Adrenal gland (tissue), 12 donors: Measurements from ENCODE around the gene FXYD5. TPM values are rescaled to one million over a fixed set of nuclear protein-coding genes. Genes with fewer than 3 reads are reported as not detected.

Experiments
- DNase-seq, 7 donors: peaks; one replicate each; pipeline ENCODE4 v3.0.0-alpha.2; 2019 to 2020
- H3K27ac ChIP-seq, 5 donors: fragments of 200-600 bp; sonication (generic) in 4 of 5; 1 replicate in 3 of 5; 2 replicates in 2 of 5; pipeline versions ENCODE4 v1.5.1 to v1.8.0; 2016 to 2020; ENCODE audit warnings: mild to moderate bottlenecking in 1 of 5
- H3K27me3 ChIP-seq: fragments of 200-600 bp; 2 replicates; pipeline ENCODE4 v1.8.0; 2021
- H3K36me3 ChIP-seq, 2 donors: fragments of 200-600 bp; replicated peaks in 1 of 2; 1 replicate in 1 of 2; 2 replicates in 1 of 2; pipeline versions ENCODE4 v1.5.1 to v1.8.0; 2018 to 2022
- H3K4me1 ChIP-seq, 2 donors: fragments of 200-600 bp; replicated peaks in 1 of 2; 1 replicate in 1 of 2; 2 replicates in 1 of 2; pipeline versions ENCODE4 v1.5.1 to v1.8.0; 2018 to 2021
- H3K4me3 ChIP-seq, 4 donors: fragments of 200-600 bp; sonication (generic) in 3 of 4; one replicate each; pipeline ENCODE4 v1.5.1; 2016 to 2018
- H3K9me3 ChIP-seq, 3 donors: fragments of 200-600 bp; sonication (generic) in 1 of 3; replicated peaks in 1 of 3; 1 replicate in 2 of 3; 2 replicates in 1 of 3; pipeline versions ENCODE4 v1.5.1 to v1.8.0; 2016 to 2021
- POLR2A ChIP-seq, 2 donors: fragments of 450-650 bp; IDR thresholded peaks; one replicate each; pipeline ENCODE4 v1.6.1; 2017; ENCODE audit warnings: antibody characterized with exemption in 2 of 2, mild to moderate bottlenecking in 2 of 2, moderate library complexity in 1 of 2
- WGBS, 4 donors: extraction: QIAGEN DNeasy Blood & Tissue Kit in 2 of 4; methylation state at CpG; one replicate each; pipeline versions ENCODE4 v1.1.5 to v1.1.7; 2013 to 2017; 5-methylcytosine and 5-hydroxymethylcytosine counted together
- intact Hi-C, 2 donors: fragments of 100-400 bp; cut with DNase I; formaldehyde crosslinking; loops; one replicate each; pipeline versions ENCODE4 v1.14.1 to v1.15.0; 2022 to 2023
- polyA plus RNA-seq, 3 donors: library from polyadenylated mRNA; stranded (reverse); fragments of 200-250 nt in 2 of 3; fragments of 350-450 nt in 1 of 3; fragmentation: Illumina TruSeq in 1 of 3; extraction: RNeasy Lipid Tissue Mini Kit (QIAGEN cat#74804) in 1 of 3; gene quantifications; one replicate each; pipeline ENCODE4 v1.2.3, GENCODE V29; 2013 to 2014
- total RNA-seq, 9 donors: library from RNA; depleted of rRNA in 4 of 9; stranded (reverse); fragments of >200 nt in 4 of 9; fragments of 120-200 nt in 1 of 9; fragmentation: NEBNext Ultra II Directional in 1 of 9; extraction: Animal tissue kit (Norgen Biotek cat#: 25700) in 1 of 9; gene quantifications; one replicate each; pipeline versions ENCODE4 v1.1.0 to v1.2.4, GENCODE V29; 2013 to 2023
- TF ChIP-seq, protein P1 (sequence below), 6 experiments: fragments of 450-650 bp in 4 of 6; fragments of 200-600 bp in 2 of 6; sonication (generic) in 1 of 6; IDR thresholded peaks; 1 replicate in 5 of 6; 2 replicates in 1 of 6; pipeline versions ENCODE4 v1.5.1 to v1.8.0; 2016 to 2021; ENCODE audit warnings: antibody characterized with exemption in 6 of 6, mild to moderate bottlenecking in 2 of 6, moderate library complexity in 1 of 6
- donor health status: healthy with polysubstance abuse.
- donor health status: Bipolar disorder and iron deficiency.
- donor health status: DM: yes; HTN: yes; CAD: no.
- donor health status: DM: no; HTN: no; CAD: no.
- donor health status: DM: no; HTN: no; CAD: no.
- donor health status: DM: yes; HTN: yes; CAD: no.

FXYD5 gene
- total and polyA plus RNA-seq, 12 donors: 4.2 to 123 (median 38.9) TPM

DNA sequence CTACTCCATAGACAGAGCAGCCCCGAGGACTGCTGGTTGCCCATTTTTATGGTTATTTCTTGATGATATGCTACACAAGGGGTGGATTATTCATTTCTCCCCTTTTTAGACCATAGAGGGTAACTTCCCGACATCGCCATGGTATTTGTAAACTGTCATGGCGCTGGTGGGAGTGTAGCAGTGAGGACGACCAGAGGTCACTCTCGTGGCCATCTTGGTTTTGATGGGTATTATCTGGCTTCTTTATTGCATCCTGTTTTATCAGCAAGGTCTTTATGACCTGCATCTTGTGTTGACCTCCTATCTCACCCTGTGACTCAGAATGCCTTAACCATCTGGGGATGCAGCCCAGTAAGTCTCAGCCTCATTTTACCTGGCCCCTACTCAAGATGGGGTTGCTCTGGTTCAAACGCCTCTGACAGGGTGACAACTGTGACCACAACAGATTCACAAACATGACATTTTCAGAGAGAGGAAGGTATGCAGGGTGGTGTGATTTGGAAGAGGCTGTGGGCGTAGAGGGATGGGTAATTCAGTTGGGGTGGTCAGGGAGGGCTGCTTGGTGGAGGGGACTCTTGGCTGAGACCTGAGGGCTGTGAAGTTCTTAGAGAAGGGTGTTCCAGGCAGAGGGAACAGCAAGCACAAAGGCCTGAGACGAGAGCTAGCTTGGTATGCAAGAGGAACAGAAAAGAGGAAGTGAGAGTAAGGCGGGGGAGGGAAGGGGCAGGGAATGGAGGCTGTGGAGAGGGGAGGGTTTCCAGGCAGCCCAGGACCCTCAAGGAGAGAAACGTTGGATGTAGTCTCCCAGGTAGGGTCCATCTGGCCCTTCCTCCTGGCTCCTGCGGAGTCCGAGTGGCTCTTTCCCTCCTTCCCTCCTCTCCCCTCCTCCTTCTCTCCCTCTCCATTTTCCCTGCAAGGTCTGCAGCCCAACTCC is 50.5 kb downstream of the FXYD5 start:
- DNase-seq: peak in 2 of 7 donors; percentile 31 to 47
- intact Hi-C loops: no loop called here
- peaks cover 0 to 15% of the 10 kb centered on the region in 2 donors for H3K4me1 ChIP-seq
- no peak overlapping the region for H3K27ac ChIP-seq
- no peak for TF ChIP-seq POLR2A (IDR thresholded peaks at IDR 0.05)
- TF ChIP-seq, protein P1, sequence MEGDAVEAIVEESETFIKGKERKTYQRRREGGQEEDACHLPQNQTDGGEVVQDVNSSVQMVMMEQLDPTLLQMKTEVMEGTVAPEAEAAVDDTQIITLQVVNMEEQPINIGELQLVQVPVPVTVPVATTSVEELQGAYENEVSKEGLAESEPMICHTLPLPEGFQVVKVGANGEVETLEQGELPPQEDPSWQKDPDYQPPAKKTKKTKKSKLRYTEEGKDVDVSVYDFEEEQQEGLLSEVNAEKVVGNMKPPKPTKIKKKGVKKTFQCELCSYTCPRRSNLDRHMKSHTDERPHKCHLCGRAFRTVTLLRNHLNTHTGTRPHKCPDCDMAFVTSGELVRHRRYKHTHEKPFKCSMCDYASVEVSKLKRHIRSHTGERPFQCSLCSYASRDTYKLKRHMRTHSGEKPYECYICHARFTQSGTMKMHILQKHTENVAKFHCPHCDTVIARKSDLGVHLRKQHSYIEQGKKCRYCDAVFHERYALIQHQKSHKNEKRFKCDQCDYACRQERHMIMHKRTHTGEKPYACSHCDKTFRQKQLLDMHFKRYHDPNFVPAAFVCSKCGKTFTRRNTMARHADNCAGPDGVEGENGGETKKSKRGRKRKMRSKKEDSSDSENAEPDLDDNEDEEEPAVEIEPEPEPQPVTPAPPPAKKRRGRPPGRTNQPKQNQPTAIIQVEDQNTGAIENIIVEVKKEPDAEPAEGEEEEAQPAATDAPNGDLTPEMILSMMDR (IDR thresholded peaks at IDR 0.05): no peak
- WGBS, 4 donors: 63 to 74% (median 70%) methylated on average over 13 of the region's 13 CpGs
- no peaks in the 10 kb centered on the region for H3K27me3 ChIP-seq
- H3K36me3 ChIP-seq: no peaks in the 10 kb centered on the region
- no peaks in the 10 kb centered on the region for H3K9me3 ChIP-seq
- no peak overlapping the region for H3K4me3 ChIP-seq

DNA sequence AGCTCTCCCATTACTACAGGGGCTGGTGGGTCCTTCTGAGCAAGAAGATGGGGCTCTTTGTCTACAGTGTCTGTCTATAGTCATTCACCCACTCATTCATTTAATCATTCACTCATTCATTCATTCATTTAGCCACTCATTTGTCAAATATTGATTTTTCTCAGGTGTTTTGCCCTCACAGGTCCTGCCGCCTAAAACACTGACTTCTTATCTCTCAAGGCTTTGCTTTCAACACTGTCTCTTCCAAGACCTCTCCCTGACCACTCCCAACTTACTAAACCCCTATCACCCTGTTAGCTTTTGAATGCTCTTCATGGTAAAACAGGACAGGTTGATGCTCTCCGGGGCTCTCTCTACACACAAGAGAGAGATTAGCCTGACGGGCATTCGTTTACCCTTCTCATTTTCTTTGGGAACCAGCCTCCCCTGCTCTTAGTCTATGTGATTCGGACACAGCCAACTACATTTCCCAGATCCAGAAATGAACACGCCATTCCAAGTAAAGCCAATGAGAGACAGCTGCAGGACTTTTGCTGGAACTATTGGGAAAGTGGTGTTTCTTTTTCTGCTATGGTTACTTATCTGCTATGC is 51.3 kb downstream of the FXYD5 start:
- peak in 1 of 7 donors; percentile 4 for DNase-seq
- WGBS, 4 donors: 81 to 90% (median 87%) methylated on average over 6 of the region's 6 CpGs
- H3K36me3 ChIP-seq: no peaks in the 10 kb centered on the region

DNA sequence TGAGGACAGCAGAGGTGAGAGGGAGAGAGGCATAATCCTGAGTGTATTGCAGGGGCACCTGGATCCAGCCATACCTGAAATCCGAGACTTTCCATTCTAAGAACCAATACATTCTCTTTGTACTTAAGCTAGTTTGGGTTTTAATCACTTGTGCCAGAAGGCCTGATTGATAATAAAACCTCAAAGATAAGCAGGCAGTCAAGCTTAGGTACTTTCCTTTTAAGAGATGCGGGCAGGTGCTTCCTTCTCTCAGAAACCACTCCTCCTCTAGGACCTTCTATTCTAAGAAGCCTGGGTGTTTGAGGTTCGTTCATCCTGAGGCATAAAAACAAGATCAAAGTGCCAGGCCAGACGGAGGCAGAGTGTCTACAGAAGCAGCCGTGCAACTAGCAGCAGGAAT is 51.8 kb downstream of the FXYD5 start:
- no peak overlapping the region for H3K27ac ChIP-seq
- DNase-seq: peak in 1 of 7 donors; percentile 41
- intact Hi-C loops: no loop called here
- H3K4me1 ChIP-seq: peaks cover 0 to 26% of the 10 kb centered on the region in 2 donors
- no peaks in the 10 kb centered on the region for H3K9me3 ChIP-seq
- WGBS, 4 donors: 70 to 82% (median 79%) methylated on average over 5 of the region's 5 CpGs
- no peaks in the 10 kb centered on the region for H3K36me3 ChIP-seq
- no peaks in the 10 kb centered on the region for H3K27me3 ChIP-seq
- no peak for TF ChIP-seq POLR2A (IDR thresholded peaks at IDR 0.05)
- TF ChIP-seq, protein P1 (IDR thresholded peaks at IDR 0.05): no peak
- no peak overlapping the region for H3K4me3 ChIP-seq

More for the DNA sequence above, 51.3 kb downstream of the FXYD5 start:
- TF ChIP-seq, protein P1 (IDR thresholded peaks at IDR 0.05): no peak
- TF ChIP-seq POLR2A (IDR thresholded peaks at IDR 0.05): no peak
- no peak overlapping the region for H3K27ac ChIP-seq
- no peaks in the 10 kb centered on the region for H3K27me3 ChIP-seq
- intact Hi-C loops: no loop called here
- peaks cover 0 to 21% of the 10 kb centered on the region in 2 donors for H3K4me1 ChIP-seq
- H3K9me3 ChIP-seq: no peaks in the 10 kb centered on the region
- H3K4me3 ChIP-seq: no peak overlapping the region

DNA sequence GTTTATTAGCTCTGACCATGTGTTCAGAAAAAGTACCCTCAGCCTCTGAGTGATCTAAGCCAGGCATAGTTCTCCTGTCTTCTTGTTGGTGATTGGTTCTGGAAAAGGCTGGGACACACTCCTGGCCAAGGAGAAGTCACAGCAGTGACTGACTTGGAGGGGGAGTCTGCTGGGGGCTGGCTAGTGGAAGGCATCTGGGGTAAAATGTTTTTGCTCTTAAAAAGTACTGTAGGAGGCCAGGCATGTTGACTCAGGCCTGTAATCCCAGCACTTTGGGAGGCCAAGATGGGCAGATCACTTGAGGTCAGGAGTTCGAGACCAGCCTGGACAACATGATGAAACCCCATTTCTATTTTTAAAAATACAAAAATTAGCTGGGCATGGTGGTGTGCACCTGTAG is 52.3 kb downstream of the FXYD5 start:
- TF ChIP-seq, protein P1 (IDR thresholded peaks at IDR 0.05): no peak
- TF ChIP-seq POLR2A (IDR thresholded peaks at IDR 0.05): no peak
- Histone ChIP-seq H3K4me3 (no peak overlapping the region), H3K9me3 (no peaks in the 10 kb centered on the region), H3K27ac (no peak overlapping the region), H3K36me3 (no peaks in the 10 kb centered on the region), H3K4me1 (peaks cover 0 to 27% of the 10 kb centered on the region in 2 donors), H3K27me3 (no peaks in the 10 kb centered on the region)
- intact Hi-C loops: no loop called here
- 82 to 100% (median 96%) methylated on average over 1 of the region's 1 CpG for WGBS, 4 donors
- DNase-seq: peak in 1 of 7 donors; percentile 14
